Activated CD4-positive, alpha-beta T cell treated with anti-CD3 and anti-CD28 coated beads, Interleukin-2, amount 10 ng/mL, durations not matched to agents 7 days and 5 days (primary cell): Measurements from ENCODE around the gene OSBPL10. TPM values are rescaled to one million over a fixed set of nuclear protein-coding genes. Genes with fewer than 3 reads are reported as not detected.
"Not testable (repeated sequence)": the region's sequence is repeated elsewhere in the genome, so short reads cannot be mapped to it uniquely, and the experiment has no call there.

ENCODE experiments used
- CTCF ChIA-PET: fragments of 350-600 bp; sonication (Branson Sonifier 250); formaldehyde crosslinking; loops from one replicate; lab custom pipeline; 2021; ENCODE audit warnings: antibody characterized with exemption; lab: Charles Lee
- POLR2A ChIA-PET: fragments of 350-600 bp; sonication (Branson Sonifier 250); formaldehyde crosslinking; loops from one replicate; lab custom pipeline; 2021; ENCODE audit warnings: antibody characterized with exemption; lab: Charles Lee
- DNase-seq: peaks from one replicate; pipeline ENCODE4 v3.0.0-alpha.2; 2020
- H3K27ac Mint-ChIP-seq: one replicate; pipeline ENCODE4 v1.8.0; 2021; ENCODE audit warnings: mild to moderate bottlenecking, moderate library complexity, mixed read lengths
- H3K27me3 Mint-ChIP-seq: one replicate; pipeline ENCODE4 v1.8.0; 2021; ENCODE audit warnings: mixed read lengths
- H3K36me3 Mint-ChIP-seq: one replicate; pipeline ENCODE4 v1.8.0; 2021; ENCODE audit warnings: low read depth, mixed read lengths
- H3K4me1 Mint-ChIP-seq: one replicate; pipeline ENCODE4 v1.8.0; 2021; ENCODE audit warnings: mixed read lengths
- H3K4me3 Mint-ChIP-seq: one replicate; pipeline ENCODE4 v1.8.0; 2021; ENCODE audit warnings: mild to moderate bottlenecking, moderate library complexity, mixed read lengths
- H3K9me3 Mint-ChIP-seq: one replicate; pipeline ENCODE4 v1.8.0; 2021; ENCODE audit warnings: mixed read lengths
- total RNA-seq, 2 experiments: library from RNA; stranded (reverse); gene quantifications; one replicate each; pipeline ENCODE4 v1.2.3, GENCODE V29; 2021

Gene OSBPL10
- total RNA-seq, 2 experiments from 2014 or later: 0.89 to 1.1 TPM

GRCh38 chr3:31789429-31789828 is 191.6 kb downstream of the OSBPL10 start:
- H3K4me3 Mint-ChIP-seq: no peak overlapping the region

GRCh38 chr3:31785734-31786133 is 195.3 kb downstream of the OSBPL10 start:
- DNase-seq: no peak
- H3K27me3 Mint-ChIP-seq: no peaks in the 10 kb centered on the region
- no peaks in the 10 kb centered on the region for H3K36me3 Mint-ChIP-seq
- ChIA-PET POLR2A (no interaction called here), CTCF (no interaction called here)
- H3K9me3 Mint-ChIP-seq: no peaks in the 10 kb centered on the region
- no peak overlapping the region for H3K4me3 Mint-ChIP-seq
- no peaks in the 10 kb centered on the region for H3K4me1 Mint-ChIP-seq
- H3K27ac Mint-ChIP-seq: no peak overlapping the region

More at GRCh38 chr3:31789429-31789828, 191.6 kb downstream of the OSBPL10 start:
- ChIA-PET CTCF (interaction anchor here (0.7 kb wide), 1 partner anchor 116 kb away, joined by 3 read pairs; no protein-coding TSS in a partner anchor), POLR2A (no interaction called here)
- Mint-ChIP-seq H3K9me3 (no peaks in the 10 kb centered on the region), H3K27me3 (no peaks in the 10 kb centered on the region), H3K27ac (no peak overlapping the region), H3K36me3 (no peaks in the 10 kb centered on the region), H3K4me1 (no peaks in the 10 kb centered on the region)
- no peak for DNase-seq

DNA sequence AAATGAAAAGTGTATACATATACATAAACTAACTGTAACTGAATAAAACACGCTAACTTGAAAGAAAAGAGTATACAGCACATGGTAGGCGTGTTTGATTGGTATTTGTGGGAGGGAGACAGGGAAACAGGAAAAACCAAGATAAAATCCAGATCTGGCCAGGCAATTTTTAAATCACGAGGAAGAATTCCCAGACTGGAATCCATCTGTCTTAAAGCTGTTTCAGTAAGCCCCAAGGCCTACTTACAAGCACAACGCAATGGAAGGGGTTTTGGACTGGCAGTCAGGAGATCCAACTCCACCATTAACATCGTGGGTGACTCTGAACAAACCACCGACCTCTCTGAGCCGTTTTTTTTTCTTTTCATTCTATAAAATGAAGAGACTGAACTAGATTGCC is 195.8 kb downstream of the OSBPL10 start:
- H3K4me3 Mint-ChIP-seq: no peak overlapping the region
- DNase-seq: no peak
- no peak overlapping the region for H3K27ac Mint-ChIP-seq
- H3K36me3 Mint-ChIP-seq: no peaks in the 10 kb centered on the region
- H3K27me3 Mint-ChIP-seq: no peaks in the 10 kb centered on the region
- POLR2A ChIA-PET: no interaction called here
- no peaks in the 10 kb centered on the region for H3K9me3 Mint-ChIP-seq
- CTCF ChIA-PET: no interaction called here
- H3K4me1 Mint-ChIP-seq: no peaks in the 10 kb centered on the region

GRCh38 chr3:31783851-31784250 is 197.2 kb downstream of the OSBPL10 start:
- H3K4me3 Mint-ChIP-seq, H3K36me3 Mint-ChIP-seq, H3K27me3 Mint-ChIP-seq, DNase-seq, H3K4me1 Mint-ChIP-seq, POLR2A ChIA-PET, CTCF ChIA-PET, H3K27ac Mint-ChIP-seq, H3K9me3 Mint-ChIP-seq: not testable (repeated sequence)

DNA sequence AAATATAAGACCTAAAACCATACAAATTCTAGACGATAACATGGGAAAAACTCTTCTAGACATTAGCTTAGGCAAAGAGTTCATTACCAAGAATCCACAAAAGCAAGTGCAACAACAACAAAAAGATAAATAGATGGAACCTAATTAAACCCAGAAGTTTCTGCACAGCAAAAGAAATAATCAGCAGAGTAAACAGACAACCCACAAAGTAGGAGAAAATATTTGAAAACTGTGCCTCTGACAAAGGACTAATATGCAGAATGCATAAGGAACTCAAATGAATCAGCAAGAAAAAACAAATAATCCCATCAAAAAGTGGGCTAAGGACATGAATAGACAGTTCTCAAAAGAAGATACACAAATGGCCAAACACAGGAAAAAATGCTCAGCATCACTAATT is 198.8 kb downstream of the OSBPL10 start:
- CTCF ChIA-PET, H3K4me1 Mint-ChIP-seq: not testable (repeated sequence)

DNA sequence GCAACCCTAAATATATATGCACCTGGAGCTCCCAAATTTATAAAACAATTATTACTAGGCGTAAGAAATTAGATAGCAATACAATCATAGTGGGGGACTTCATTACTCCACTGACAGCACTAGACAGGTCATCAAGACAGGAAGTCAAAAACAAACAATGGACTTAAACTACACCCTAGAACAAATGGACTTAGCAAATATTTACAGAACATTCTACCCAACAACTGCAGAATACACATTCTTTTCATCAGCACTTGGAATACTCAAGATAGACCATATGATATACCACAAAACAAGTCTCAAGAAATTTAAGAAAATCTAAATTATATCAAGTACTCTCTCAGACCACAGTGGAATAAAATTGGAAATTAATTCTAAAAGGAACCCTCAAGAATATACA is 201.5 kb downstream of the OSBPL10 start:
- H3K36me3 Mint-ChIP-seq: no peaks in the 10 kb centered on the region
- H3K4me3 Mint-ChIP-seq: no peak overlapping the region
- H3K27ac Mint-ChIP-seq: no peak overlapping the region
- H3K9me3 Mint-ChIP-seq: peaks cover 9% of the 10 kb centered on the region
- CTCF ChIA-PET: interaction anchor here (1.5 kb wide), 1 partner anchor 11 kb away, joined by 3 read pairs; no protein-coding TSS in a partner anchor
- POLR2A ChIA-PET: no interaction called here
- H3K4me1 Mint-ChIP-seq: no peaks in the 10 kb centered on the region
- DNase-seq: no peak
- no peaks in the 10 kb centered on the region for H3K27me3 Mint-ChIP-seq

More for the DNA sequence above, 198.8 kb downstream of the OSBPL10 start:
- H3K36me3 Mint-ChIP-seq, H3K4me3 Mint-ChIP-seq, H3K27me3 Mint-ChIP-seq, H3K27ac Mint-ChIP-seq, POLR2A ChIA-PET, DNase-seq, H3K9me3 Mint-ChIP-seq: not testable (repeated sequence)

GRCh38 chr3:31777887-31778286 is 203.2 kb downstream of the OSBPL10 start:
- Mint-ChIP-seq H3K36me3 (no peaks in the 10 kb centered on the region), H3K4me3 (no peak overlapping the region), H3K9me3 (peaks cover 9% of the 10 kb centered on the region), H3K27ac (no peak overlapping the region), H3K27me3 (no peaks in the 10 kb centered on the region), H3K4me1 (no peaks in the 10 kb centered on the region)
- CTCF ChIA-PET: interaction anchor here (0.8 to 1.5 kb wide), 2 partner anchors 9 kb away, joined by 3 read pairs; no protein-coding TSS in a partner anchor
- no peak for DNase-seq
- POLR2A ChIA-PET: no interaction called here

GRCh38 chr3:31777092-31777491 is 204.0 kb downstream of the OSBPL10 start:
- Mint-ChIP-seq H3K9me3 (peaks cover 9% of the 10 kb centered on the region), H3K27ac (no peak overlapping the region), H3K4me3 (no peak overlapping the region), H3K36me3 (no peaks in the 10 kb centered on the region), H3K4me1 (peaks cover 1% of the 10 kb centered on the region), H3K27me3 (no peaks in the 10 kb centered on the region)
- ChIA-PET CTCF (interaction anchor here (0.8 kb wide), 1 partner anchor 9 kb away, joined by 3 read pairs; no protein-coding TSS in a partner anchor), POLR2A (no interaction called here)
- DNase-seq: no peak

DNA sequence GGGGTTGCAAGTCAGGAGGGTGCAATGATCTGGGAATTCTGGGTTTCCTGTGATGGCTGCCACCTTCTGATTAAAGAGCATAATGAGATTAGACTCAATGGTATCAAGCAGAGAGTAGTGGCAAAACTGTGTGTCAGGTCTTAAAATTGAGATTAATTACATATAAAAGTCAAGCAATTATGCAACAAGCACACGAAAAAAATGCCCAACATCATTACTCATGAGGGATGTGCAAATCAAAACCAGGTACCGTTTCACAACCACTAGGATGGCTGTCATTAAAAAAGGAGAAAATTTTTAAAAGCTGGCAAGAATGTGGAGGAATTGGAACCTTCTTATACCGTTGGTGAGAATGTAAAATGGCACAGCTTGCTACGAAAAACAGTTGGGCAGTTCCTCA is 205.0 kb downstream of the OSBPL10 start:
- H3K36me3 Mint-ChIP-seq: no peaks in the 10 kb centered on the region
- DNase-seq: no peak
- H3K27ac Mint-ChIP-seq: no peak overlapping the region
- no peak overlapping the region for H3K4me3 Mint-ChIP-seq
- ChIA-PET POLR2A (no interaction called here), CTCF (no interaction called here)
- peaks cover 5% of the 10 kb centered on the region for H3K4me1 Mint-ChIP-seq
- no peaks in the 10 kb centered on the region for H3K27me3 Mint-ChIP-seq
- H3K9me3 Mint-ChIP-seq: peaks cover 9% of the 10 kb centered on the region

- Mint-ChIP-seq H3K27ac (no peak overlapping the region), H3K4me1 (peaks cover 5% of the 10 kb centered on the region), H3K27me3 (no peaks in the 10 kb centered on the region), H3K4me3 (no peak overlapping the region), H3K9me3 (peaks cover 9% of the 10 kb centered on the region), H3K36me3 (no peaks in the 10 kb centered on the region)
- no peak for DNase-seq
- ChIA-PET POLR2A (no interaction called here), CTCF (no interaction called here)
Measured at GRCh38 chr3:31775383-31775782, 205.7 kb downstream of the OSBPL10 start.

GRCh38 chr3:31772758-31773473 is 208.1 kb downstream of the OSBPL10 start:
- CTCF ChIA-PET: interaction anchor here (0.7 kb wide), 1 partner anchor 42 kb away, joined by 3 read pairs; no protein-coding TSS in a partner anchor
- H3K4me3 Mint-ChIP-seq: no peak overlapping the region
- POLR2A ChIA-PET: no interaction called here
- H3K36me3 Mint-ChIP-seq: no peaks in the 10 kb centered on the region
- H3K4me1 Mint-ChIP-seq: peaks cover 11% of the 10 kb centered on the region
- H3K27ac Mint-ChIP-seq: no peak overlapping the region
- DNase-seq: no peak
- no peaks in the 10 kb centered on the region for H3K9me3 Mint-ChIP-seq
- no peaks in the 10 kb centered on the region for H3K27me3 Mint-ChIP-seq

DNA sequence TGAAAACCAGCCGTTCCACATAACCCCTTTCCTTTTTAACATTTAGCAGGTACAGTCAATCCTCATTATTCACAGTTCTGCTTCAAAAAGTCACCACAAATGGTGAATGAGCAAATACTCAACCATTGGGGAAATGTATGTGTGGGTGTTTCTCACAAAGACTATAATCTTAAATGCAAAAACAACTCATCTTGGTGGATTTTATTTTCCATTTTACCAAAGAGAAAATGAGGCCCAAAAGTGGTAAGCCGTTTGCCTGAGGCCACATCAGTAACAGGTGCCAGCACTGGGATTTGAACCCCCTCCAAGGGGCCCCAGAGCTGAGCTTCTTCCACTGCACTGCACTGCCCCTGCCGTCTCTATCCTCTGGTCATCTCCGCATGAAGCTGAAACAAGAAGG is 208.8 kb downstream of the OSBPL10 start:
- Mint-ChIP-seq H3K4me1 (peaks cover 15% of the 10 kb centered on the region), H3K9me3 (no peaks in the 10 kb centered on the region), H3K27ac (no peak overlapping the region), H3K4me3 (no peak overlapping the region), H3K36me3 (no peaks in the 10 kb centered on the region), H3K27me3 (no peaks in the 10 kb centered on the region)
- CTCF ChIA-PET: no interaction called here
- POLR2A ChIA-PET: no interaction called here
- DNase-seq: no peak

- no peak overlapping the region for H3K27ac Mint-ChIP-seq
- CTCF ChIA-PET: interaction anchor here (0.6 kb wide), 2 partner anchors 21 to 519 kb away, joined by 3 read pairs; no protein-coding TSS in a partner anchor
- POLR2A ChIA-PET: interaction anchor here (0.6 kb wide), 1 partner anchor 238 kb away, joined by 4 read pairs; the partner anchor contains the start of gene STT3B
- H3K27me3 Mint-ChIP-seq: no peaks in the 10 kb centered on the region
- H3K36me3 Mint-ChIP-seq: no peaks in the 10 kb centered on the region
- no peaks in the 10 kb centered on the region for H3K9me3 Mint-ChIP-seq
- peaks cover 19% of the 10 kb centered on the region for H3K4me1 Mint-ChIP-seq
- no peak overlapping the region for H3K4me3 Mint-ChIP-seq
- no peak for DNase-seq
Measured at GRCh38 chr3:31770822-31771326, 210.2 kb downstream of the OSBPL10 start.
